Fibroblast of lung (primary cell): Measurements from ENCODE around the gene PLEKHA1. TPM values are rescaled to one million over a fixed set of nuclear protein-coding genes. Genes with fewer than 3 reads are reported as not detected.

ENCODE experiments used
- DNase-seq, 2 donors: peaks; one replicate each; pipeline versions ENCODE4 v3.0.0 to v3.0.0-alpha.2; 2010; ENCODE audit warnings: low read depth in 2 of 2
- H2AFZ ChIP-seq: 2 replicates; pipeline ENCODE4 v1.5.1; 2012; ENCODE audit warnings: low read length, control low read depth, inconsistent platforms
- H3K27ac ChIP-seq: 2 replicates; pipeline ENCODE4 v1.5.1; 2011; ENCODE audit warnings: low read length, control low read depth; ENCODE audit not compliant: insufficient read depth
- H3K27me3 ChIP-seq: 2 replicates; pipeline ENCODE4 v1.5.1; 2011; ENCODE audit warnings: mild to moderate bottlenecking, low read length; ENCODE audit not compliant: control insufficient read depth, insufficient read depth
- H3K36me3 ChIP-seq: 2 replicates; pipeline ENCODE4 v1.5.1; 2011; ENCODE audit warnings: low read length; ENCODE audit not compliant: control insufficient read depth, insufficient read depth
- H3K4me1 ChIP-seq: 2 replicates; pipeline ENCODE4 v1.5.1; 2011; ENCODE audit warnings: low read length; ENCODE audit not compliant: control insufficient read depth, insufficient read depth; ENCODE audit errors: extremely low read depth
- H3K4me2 ChIP-seq: 2 replicates; pipeline ENCODE4 v1.5.1; 2011; ENCODE audit warnings: low read length, control low read depth; ENCODE audit not compliant: insufficient read depth; ENCODE audit errors: extremely low read depth
- H3K4me3 ChIP-seq, 4 experiments: fragments of 200-600 bp in 1 of 4; sonication (generic) in 1 of 4; replicated peaks in 1 of 4; 2 replicates each; pipeline ENCODE4 v1.5.1; 2011 to 2016; ENCODE audit warnings: low read length in 4 of 4, low read depth in 3 of 4, mild to moderate bottlenecking in 3 of 4, control low read depth in 2 of 4, inconsistent platforms in 1 of 4, mixed read lengths in 1 of 4; ENCODE audit not compliant: insufficient read depth in 1 of 4; ENCODE audit errors: control extremely low read depth in 1 of 4
- H3K79me2 ChIP-seq: 2 replicates; pipeline ENCODE4 v1.5.1; 2012; ENCODE audit warnings: mild to moderate bottlenecking, low read length, inconsistent platforms; ENCODE audit not compliant: control insufficient read depth, insufficient read depth
- H3K9ac ChIP-seq: 2 replicates; pipeline ENCODE4 v1.5.1; 2011; ENCODE audit warnings: mild to moderate bottlenecking, low read length, control low read depth; ENCODE audit not compliant: insufficient read depth
- H3K9me3 ChIP-seq: 2 replicates; pipeline ENCODE4 v1.5.1; 2012; ENCODE audit warnings: low read depth, low read length; ENCODE audit not compliant: control insufficient read depth, insufficient read depth
- H4K20me1 ChIP-seq: 2 replicates; pipeline ENCODE4 v1.5.1; 2011; ENCODE audit warnings: low read length; ENCODE audit not compliant: control insufficient read depth, insufficient read depth; ENCODE audit errors: extremely low read depth
- CTCF ChIP-seq, 2 donors: IDR thresholded peaks in 1 of 2; conservative IDR thresholded peaks in 1 of 2; 1 replicate in 1 of 2; 2 replicates in 1 of 2; pipeline ENCODE4 v1.5.1; 2011 to 2012; ENCODE audit warnings: low read length in 2 of 2, control low read depth in 1 of 2, inconsistent platforms in 1 of 2, low read depth in 1 of 2, mild to moderate bottlenecking in 1 of 2
- EZH2 ChIP-seq: IDR thresholded peaks from 2 replicates; pipeline ENCODE4 v1.5.1; 2012; ENCODE audit warnings: low read length, control low read depth, mild to moderate bottlenecking; ENCODE audit errors: missing control alignments
- polyA plus RNA-seq, 2 donors: library from polyadenylated mRNA; depleted of rRNA in 1 of 2; stranded (reverse) in 1 of 2; unstranded in 1 of 2; fragments of >200 nt; gene quantifications; 2 replicates each; pipeline ENCODE4 v1.2.1, GENCODE V29; 2011 to 2012; ENCODE audit warnings: missing spikeins in 1 of 2
- total RNA-seq: library from RNA; depleted of rRNA; stranded (reverse); fragments of >200 nt; gene quantifications from 2 replicates; pipeline ENCODE4 v1.2.1, GENCODE V29; 2014

Gene PLEKHA1
- total and polyA plus RNA-seq, 2 donors (not counting 1 experiment from before 2014, with no cell fraction given) = 14.4 to 37.9 TPM

- Histone ChIP-seq H2AFZ (no peak overlapping the region), H3K27me3 (no peaks in the 10 kb centered on the region), H3K4me3 (no peak overlapping the region), H3K36me3 (no peaks in the 10 kb centered on the region), H3K4me2 (no peak overlapping the region), H3K27ac (no peak overlapping the region), H3K9me3 (no peaks in the 10 kb centered on the region), H4K20me1 (no peaks in the 10 kb centered on the region), H3K9ac (no peak overlapping the region), H3K79me2 (no peaks in the 10 kb centered on the region), H3K4me1 (no peaks in the 10 kb centered on the region)
- TF ChIP-seq EZH2 = no peak
- TF ChIP-seq CTCF (conservative IDR thresholded peaks at IDR 0.05 in 1 of 2, IDR thresholded peaks at IDR 0.05 in 1 of 2; ENCODE audit: low read depth in 1 of 2, low read length in 2 of 2) = no peak
- DNase-seq = no peak
These were observed 31.2 kb upstream of the PLEKHA1 start for GRCh38 chr10:122343135-122343800.

DNA sequence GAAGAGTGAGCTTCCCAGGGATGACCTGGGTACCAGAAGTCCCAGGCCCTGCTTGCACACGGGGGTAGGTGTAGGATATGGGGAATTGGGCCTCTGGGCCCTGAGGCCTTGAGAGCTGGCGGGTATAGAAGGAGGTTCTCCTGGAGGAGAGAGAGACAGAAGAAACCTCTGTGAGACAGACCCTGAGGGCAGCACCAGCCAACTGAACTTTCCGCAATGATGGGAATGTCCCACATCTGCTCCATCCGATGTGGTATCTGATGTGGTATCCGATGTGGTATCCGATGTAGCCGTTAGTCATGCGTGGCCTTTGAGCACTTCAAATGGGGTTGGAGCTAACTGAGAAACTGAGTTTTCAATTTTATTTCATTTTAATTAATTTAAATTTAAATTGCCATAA lies 30.6 kb upstream of the PLEKHA1 start:
- no peak overlapping the region for H3K27ac ChIP-seq
- no peaks in the 10 kb centered on the region for H3K4me1 ChIP-seq
- H3K4me2 ChIP-seq = no peak overlapping the region
- no peak overlapping the region for H2AFZ ChIP-seq
- TF ChIP-seq EZH2 (no peak), CTCF (conservative IDR thresholded peaks at IDR 0.05 in 1 of 2, IDR thresholded peaks at IDR 0.05 in 1 of 2; ENCODE audit: low read depth in 1 of 2, low read length in 2 of 2) (no peak)
- no peaks in the 10 kb centered on the region for H4K20me1 ChIP-seq
- H3K36me3 ChIP-seq = no peaks in the 10 kb centered on the region
- DNase-seq = no peak
- no peaks in the 10 kb centered on the region for H3K27me3 ChIP-seq
- H3K4me3 ChIP-seq = no peak overlapping the region
- H3K9me3 ChIP-seq = no peaks in the 10 kb centered on the region
- H3K79me2 ChIP-seq = no peaks in the 10 kb centered on the region
- H3K9ac ChIP-seq = no peak overlapping the region

GRCh38 chr10:122344741-122345258 lies 29.7 kb upstream of the PLEKHA1 start:
- Histone ChIP-seq H3K27me3 (no peaks in the 10 kb centered on the region), H4K20me1 (no peaks in the 10 kb centered on the region), H2AFZ (no peak overlapping the region), H3K4me1 (no peaks in the 10 kb centered on the region), H3K9me3 (no peaks in the 10 kb centered on the region), H3K4me2 (no peak overlapping the region), H3K9ac (no peak overlapping the region), H3K4me3 (no peak overlapping the region), H3K36me3 (no peaks in the 10 kb centered on the region), H3K27ac (no peak overlapping the region), H3K79me2 (no peaks in the 10 kb centered on the region)
- no peak for TF ChIP-seq EZH2
- TF ChIP-seq CTCF (conservative IDR thresholded peaks at IDR 0.05 in 1 of 2, IDR thresholded peaks at IDR 0.05 in 1 of 2; ENCODE audit: low read depth in 1 of 2, low read length in 2 of 2) = no peak
- peak; percentile 51 to 72 for DNase-seq
